Stimulated activated CD4-positive, alpha-beta T cell treated with anti-CD3 and anti-CD28 coated beads, Interleukin-4, amount 100 ng/mL, for 24 hours (primary cell): Measurements from ENCODE around the gene YIF1A.
A peak's percentile ranks its signal among the peaks of the same experiment; 100 is the strongest.

Source experiments
- DNase-seq: peaks from one replicate; pipeline ENCODE4 v3.0.0-alpha.2; 2020

YIF1A gene

DNA sequence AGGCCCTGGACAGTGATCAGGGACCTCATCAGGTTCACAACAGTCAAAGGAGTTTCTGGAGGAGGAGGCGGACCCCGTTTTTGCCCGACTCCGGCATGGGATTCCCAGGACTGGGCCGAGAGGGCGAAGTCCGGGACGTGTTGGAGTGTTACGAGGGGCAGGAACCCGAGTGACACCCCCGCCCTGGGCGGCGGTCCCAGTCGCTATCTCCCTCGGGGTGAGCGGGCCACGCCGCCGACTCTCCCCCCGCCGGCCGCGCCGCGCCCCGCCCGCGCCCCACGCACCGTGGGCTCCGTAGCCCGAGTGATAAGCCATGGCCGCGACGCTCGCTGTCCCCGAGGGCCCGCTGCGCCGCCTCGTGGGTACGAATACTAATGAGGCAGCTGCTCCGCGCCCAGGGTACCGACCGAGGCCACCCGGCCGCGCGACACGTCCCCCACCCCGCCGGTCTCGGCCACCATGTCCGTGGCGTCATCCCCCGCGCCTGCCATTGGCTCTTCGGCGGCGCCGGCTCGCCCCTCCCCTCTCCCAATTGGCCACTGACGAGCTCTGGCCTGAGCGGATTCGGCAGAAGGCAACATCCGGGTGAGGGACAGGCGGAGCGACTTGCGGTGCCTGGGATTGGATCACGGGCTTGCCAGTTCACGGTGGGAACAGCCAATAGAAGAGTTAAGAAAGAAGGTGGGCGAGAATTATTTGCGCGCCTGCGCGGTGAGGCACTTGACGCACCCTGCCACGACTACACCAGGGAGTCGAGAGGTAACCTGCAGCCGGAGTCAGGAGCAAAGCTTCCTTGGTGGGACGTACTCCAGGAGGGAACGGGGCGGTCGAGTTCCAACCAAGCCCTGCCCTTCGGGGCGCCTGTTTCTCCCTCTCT lies at the start of gene YIF1A:
Gene YIF1A (minus strand): TSS at position 473 of the 877 bp plus-strand sequence. CDS start 158 bp downstream, at position 315.
- peak; percentile 99 for DNase-seq

- DNase-seq, result no peak
Observed at GRCh38 chr11:66337103-66337899, 48.4 kb upstream of the YIF1A start.

GRCh38 chr11:66336234-66337102 lies 47.5 kb upstream of the YIF1A start, which contains the start of gene RIN1:
TSS of gene RIN1 (minus strand) at chr11:66336434. CDS start at chr11:66336402, 32 bp downstream.
- DNase-seq, result peak; percentile 64

GRCh38 chr11:66335531-66336233 lies 46.7 kb upstream of the YIF1A start:
- no peak for DNase-seq

- DNase-seq, result no peak
Observed at GRCh38 chr11:66334605-66335442, 45.9 kb upstream of the YIF1A start.

DNA sequence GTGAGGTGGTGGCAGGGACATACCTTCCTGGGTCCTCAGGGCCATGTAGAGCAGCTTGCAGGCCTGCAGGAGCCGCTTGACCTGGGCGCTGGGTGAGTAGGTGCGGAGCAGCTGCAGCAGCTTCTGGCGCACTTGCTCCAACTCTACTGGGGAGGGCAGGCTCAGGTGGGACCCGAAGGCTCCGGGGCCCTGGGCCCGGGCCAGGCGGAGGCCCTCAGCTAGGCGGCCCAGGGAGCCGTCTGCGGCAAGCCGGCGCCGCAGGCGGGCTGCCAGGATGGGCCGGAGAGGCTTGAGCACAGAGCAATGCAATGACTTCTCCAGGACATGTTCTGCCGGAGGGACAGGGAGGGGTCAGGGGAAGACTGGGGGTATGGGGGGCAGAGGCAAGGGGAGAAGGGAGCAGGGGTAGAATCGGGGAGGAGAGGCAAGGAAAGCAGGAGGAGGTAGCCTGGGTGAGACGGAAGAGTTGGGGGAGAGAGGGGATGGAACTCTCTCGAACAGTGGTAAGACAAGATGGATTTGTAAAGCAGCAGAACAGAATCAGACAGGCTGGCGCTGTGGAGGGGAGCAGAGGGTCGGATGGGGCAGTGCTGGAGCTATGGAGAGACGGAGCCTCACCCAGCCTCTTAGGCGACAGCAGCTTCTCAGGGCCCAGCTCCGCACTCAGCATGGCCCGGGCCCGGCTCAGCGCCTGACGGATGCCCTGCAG lies 45.1 kb upstream of the YIF1A start:
- no peak for DNase-seq

GRCh38 chr11:66333220-66333877 lies 44.4 kb upstream of the YIF1A start:
- no peak for DNase-seq

GRCh38 chr11:66332371-66333219 lies 43.7 kb upstream of the YIF1A start:
- DNase-seq, result no peak

GRCh38 chr11:66331542-66332370 lies 42.8 kb upstream of the YIF1A start:
- DNase-seq, result no peak

DNA sequence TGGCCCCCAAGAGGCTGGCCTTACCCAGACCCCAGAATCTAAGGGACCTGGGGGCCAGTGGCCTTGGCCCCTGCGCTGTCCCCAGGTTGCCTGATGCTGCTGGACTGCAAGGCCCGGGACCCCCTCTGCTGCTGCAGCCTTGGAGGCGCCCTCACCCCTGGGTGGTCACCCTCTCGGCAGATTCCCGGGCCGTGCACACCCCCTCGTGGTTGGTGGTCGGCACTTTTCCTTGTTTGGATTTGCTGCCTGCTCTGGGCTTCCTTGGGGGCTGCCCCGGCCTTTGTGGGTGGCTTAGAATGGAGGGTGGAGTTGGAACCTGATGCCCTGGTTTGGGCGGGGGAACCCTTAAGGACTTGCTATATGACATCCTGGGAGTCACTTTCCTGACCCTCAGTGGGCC lies 42.0 kb upstream of the YIF1A start:
- no peak for DNase-seq

GRCh38 chr11:66329165-66329673 lies 40.3 kb upstream of the YIF1A start:
- DNase-seq, result no peak

DNA sequence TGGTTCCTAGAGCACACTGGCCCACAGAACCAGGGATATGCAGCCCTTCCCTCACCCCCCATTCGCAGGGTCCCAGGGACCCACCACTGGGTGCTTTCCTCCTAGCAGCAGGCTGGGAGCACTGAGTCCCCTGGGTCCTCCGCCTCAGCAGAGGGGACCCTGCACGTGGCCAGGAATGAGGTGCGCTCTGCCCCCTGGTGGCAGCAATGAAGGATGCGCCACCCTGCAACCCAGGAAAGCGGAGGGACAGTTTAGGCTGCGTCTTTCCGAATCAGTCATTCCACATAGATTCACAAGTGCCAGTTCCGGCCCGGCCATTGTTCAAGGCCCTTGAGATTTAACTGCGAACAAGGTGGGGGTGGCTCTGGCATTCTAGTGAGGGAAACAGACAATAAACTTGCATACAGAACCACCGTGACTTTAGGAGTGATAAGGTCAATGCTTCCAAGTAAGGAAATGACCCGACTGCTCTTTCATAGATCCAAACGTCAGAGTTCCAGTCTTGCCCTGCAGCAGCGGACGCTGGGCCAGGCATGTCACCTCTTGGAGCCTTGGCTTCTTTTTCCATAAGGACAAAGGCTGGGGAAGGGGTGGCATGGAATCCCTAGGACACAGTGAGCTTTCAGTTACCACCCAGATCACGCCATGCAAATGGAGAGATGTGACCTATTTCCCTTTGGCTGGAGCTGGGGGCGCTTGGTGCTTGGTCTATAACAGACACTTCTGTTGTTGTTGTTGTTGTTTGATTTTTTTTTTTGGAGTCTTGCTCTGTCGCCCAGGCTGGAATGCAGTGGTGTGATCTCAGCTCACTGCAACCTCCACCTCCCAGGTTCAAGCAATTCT lies 39.6 kb upstream of the YIF1A start:
- peak; percentile 84 for DNase-seq

DNA sequence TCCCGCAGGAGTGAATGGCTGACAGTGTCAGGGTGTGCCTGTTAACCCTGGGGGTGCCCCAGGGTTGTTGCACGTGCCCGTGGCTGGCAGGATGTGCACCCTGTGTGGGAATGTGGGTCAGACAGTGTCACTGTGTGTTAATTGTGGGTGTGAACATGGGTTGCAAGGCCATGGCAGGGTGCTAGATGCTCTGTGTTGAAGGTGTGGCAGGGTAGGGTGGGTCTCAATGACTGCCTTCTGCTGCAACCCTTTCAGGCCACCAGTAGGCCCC lies 39.0 kb upstream of the YIF1A start:
- no peak for DNase-seq

- no peak for DNase-seq
Observed at GRCh38 chr11:66327171-66328030, 38.5 kb upstream of the YIF1A start.

DNA sequence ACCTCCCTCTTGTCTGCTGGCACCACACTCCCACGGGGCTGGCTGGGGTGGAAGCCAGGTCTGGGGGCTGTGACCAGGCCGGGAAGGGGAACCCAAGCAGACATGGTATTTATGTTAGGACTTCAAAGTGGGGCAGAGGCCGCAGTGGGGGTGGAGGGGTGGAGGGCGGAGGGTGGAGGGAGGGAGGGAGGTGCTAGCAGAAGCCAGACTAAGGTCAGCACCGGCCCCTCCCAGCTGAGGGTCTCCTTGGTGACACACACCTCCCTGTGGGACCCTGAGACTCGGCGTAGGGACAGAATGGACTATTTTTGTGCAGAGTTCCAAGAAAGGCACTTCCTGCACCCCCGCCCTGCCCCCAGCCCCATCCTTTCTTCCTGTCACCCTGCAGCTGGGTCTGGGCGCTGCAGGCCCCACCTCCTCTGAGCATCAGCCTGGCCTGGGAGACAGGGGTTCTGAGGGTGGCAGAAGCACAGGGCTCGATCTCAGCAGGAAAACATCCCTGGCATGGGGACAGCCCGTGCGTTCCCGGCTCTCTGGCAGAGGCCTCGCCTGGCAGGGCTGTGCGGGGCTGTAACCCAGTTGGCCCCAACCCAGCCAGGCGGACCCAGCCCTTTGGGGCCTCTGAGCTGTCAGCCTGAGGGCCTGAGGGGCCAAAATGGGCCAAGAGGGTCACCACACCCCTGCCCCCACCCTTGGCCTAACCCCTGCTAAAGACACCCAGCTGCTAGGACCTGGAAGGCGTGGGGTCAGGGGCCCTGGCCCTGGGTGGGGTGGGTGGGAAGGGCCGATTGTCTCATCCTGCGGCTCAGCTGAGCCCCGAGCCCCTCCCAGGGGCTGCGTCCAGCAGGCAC lies 37.5 kb upstream of the YIF1A start:
- no peak for DNase-seq
